Adipose tissue (tissue), 3 donors: ENCODE measurements around the gene SPDL1. TPM values are rescaled to one million over a fixed set of nuclear protein-coding genes. Genes with fewer than 3 reads are reported as not detected.

Source experiments
- H3K27ac ChIP-seq: one replicate; pipeline ENCODE4 v1.5.1; 2013; ENCODE audit warnings: low read depth, low read length
- WGBS, 3 donors: extraction: QIAGEN DNeasy Blood & Tissue Kit; methylation state at CpG; one replicate each; pipeline ENCODE4 v1.1.7; 2013; 5-methylcytosine and 5-hydroxymethylcytosine counted together
- polyA plus RNA-seq, 3 donors: library from polyadenylated mRNA; stranded (reverse); fragments of 200-250 nt; gene quantifications; one replicate each; pipeline ENCODE4 v1.2.3, GENCODE V29; 2013
- donor health status: healthy with polysubstance abuse.
- donor health status: Bipolar disorder and iron deficiency.
- donor health status: healthy.

SPDL1 gene
- 1 to 10 TPM; 2.2 to 4.6 (median 3.1) TPM for polyA plus RNA-seq

DNA sequence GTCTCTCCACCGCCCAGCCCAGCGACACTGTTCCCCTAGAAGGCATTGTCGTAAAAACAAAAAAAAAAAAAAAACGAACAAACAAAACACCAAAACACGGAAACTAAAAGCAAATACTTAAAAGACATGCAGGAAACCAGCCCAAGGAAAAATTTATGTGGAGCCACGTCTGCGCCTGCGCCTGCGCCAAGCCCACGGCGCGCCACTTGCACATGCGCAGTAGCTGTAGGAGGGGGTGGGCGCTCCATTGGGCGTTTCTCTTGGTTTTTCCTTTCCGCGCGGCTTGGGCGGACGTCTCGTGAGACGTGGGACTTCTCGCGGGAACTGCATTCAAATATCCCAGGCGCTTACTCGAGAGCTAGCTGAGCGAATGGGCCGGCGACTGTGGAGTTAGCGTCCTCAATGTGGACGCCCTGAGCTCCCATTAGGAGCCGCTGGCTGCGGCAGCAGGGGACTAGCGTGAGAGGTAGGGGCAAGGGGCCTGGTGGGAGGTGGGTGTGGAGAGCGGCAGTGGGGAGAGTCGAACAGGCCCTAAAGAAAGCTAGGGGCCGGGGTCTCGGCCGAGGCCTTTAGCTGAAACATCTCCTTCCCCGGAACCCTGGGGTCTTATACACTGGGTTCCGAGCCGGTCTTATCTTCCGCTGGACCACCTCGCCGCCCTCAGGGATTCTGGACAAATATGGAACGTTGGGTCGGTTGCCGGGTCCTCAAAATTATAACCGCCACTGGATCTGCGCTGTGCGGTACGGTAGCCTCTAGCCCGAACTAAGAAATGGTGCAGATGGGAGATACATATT lies at the start of gene SPDL1:
Gene SPDL1, plus strand, starts transcription at position 350 of the 797 bp plus-strand sequence. CDS start 4,644 bp downstream, outside the sequence.
- H3K27ac ChIP-seq, result no peak within 1 kb of the TSS
- WGBS, 3 donors, result 0% methylated on average over 53 of the region's 53 CpGs

GRCh38 chr5:169534311-169534880 lies 49.2 kb upstream of the SPDL1 start:
- 42 to 64% (median 60%) methylated on average over 2 of the region's 2 CpGs for WGBS, 3 donors
- H3K27ac ChIP-seq, result no peak overlapping the region

DNA sequence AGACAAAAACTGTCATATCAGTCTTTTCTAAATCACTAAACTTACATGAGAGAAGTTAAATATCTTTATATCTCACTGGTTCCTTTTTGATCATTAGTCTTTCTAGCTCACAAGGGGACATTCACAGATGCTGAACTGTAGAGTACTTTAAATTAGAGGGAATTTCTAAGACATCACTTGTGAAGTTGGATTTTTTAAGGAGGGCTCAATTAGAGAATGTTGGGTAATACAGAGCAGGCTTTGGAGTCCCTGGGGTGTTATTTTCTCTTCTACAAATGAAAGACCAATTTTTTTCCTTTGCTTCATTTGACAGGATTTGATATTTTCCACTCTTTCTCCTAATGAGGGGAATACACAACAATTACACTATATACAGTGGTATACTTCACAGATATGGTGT lies 48.6 kb upstream of the SPDL1 start:
- H3K27ac ChIP-seq, result no peak overlapping the region

DNA sequence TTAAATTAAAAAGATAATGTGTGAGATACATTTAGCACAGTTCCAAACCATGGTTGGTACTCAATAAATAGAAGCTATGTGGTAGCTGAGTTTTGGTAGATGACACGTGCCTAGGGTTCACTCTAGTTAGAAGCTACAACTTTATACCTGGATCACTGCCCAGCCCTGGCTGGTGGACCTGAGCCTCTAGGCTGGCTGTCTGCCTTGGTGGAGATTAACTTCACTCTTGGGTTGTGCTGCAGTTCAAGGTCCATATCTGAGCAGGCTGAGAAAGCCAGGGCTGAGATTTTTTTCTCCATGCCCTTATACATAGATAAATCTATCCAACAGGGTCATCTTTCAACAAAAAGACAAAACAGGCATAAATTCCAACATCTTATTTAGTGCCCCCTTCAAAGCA lies 44.6 kb upstream of the SPDL1 start:
- 24 to 65% (median 50%) methylated on average over 1 of the region's 1 CpG for WGBS, 3 donors
- H3K27ac ChIP-seq, result no peak overlapping the region

DNA sequence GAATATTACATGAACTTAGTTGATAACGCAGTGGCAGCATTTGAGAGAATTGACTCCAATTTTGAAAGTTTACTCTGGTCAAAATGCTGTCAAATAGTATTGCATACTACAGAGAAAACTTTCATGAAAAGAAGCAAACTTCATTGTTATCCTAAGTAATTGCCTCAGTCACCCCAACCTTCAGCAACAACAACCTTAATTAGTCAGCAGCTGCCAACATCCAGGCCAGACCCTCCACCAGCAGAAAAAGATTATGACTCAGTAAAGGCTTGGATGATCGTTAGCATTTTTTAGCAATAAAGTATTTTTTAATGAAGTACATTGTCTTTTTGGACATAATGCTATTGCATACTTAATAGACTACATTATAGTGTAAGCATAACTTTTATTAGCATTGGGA lies 40.8 kb upstream of the SPDL1 start:
- 80 to 88% (median 84%) methylated on average over 2 of the region's 2 CpGs for WGBS, 3 donors
- no peak overlapping the region for H3K27ac ChIP-seq

DNA sequence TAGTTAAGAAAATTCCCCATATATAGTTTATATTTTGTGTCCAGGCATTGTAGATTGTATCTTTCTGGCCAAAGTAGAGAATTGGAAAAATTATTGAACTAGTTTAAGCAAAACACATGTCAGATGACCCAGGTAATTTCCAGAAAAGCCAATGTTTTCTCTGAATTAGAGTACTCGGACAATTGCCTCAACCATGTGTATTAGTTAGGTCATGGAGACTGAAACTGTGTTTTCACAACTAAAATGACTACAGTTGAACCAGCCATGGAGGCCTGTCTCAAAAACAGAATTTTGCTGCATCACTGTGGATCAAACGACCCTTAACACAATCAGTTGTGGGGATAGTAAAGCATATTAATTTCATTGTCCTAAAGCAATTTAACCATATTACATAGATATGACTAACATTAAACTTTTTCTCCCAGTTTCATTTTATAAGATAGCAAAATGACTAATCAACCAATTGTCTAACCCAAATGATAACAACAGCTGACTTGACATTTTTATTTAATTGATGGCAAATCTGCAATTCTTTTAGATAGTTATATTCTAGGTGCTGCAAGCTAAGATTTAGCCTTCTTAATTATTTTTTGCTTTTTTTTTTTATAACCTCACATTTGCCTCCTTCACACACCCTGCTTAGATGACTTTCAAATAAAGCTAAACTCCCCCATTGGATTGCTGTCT lies 39.2 kb upstream of the SPDL1 start:
- 66 to 72% (median 71%) methylated on average over 2 of the region's 2 CpGs for WGBS, 3 donors
- no peak overlapping the region for H3K27ac ChIP-seq

DNA sequence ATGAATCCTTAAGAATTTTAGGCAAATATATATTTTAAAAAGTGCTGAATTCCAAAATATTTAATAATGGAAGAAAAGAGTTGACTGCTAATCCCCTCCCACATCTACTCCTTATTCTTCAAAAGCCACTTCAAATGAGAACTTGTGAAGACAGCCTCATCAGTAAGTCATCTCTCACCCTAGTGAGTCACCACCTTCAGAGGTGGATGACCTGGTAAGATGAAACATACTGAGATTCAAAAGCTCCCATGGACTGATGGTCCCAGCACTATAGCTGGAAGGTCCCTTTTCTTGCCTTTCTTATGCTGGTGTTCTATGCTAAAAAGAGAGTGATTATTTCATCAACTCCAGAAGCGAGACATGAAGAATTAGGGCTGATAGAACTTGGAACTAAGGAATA lies 37.8 kb upstream of the SPDL1 start:
- 86 to 88% (median 86%) methylated on average over 1 of the region's 1 CpG for WGBS, 3 donors
- no peak overlapping the region for H3K27ac ChIP-seq

GRCh38 chr5:169546346-169546745 lies 37.2 kb upstream of the SPDL1 start:
- 81 to 92% (median 85%) methylated on average over 3 of the region's 3 CpGs for WGBS, 3 donors
- no peak overlapping the region for H3K27ac ChIP-seq

- WGBS, 3 donors, result 44 to 61% (median 53%) methylated on average over 3 of the region's 3 CpGs
- no peak overlapping the region for H3K27ac ChIP-seq
These were observed 36.1 kb upstream of the SPDL1 start for GRCh38 chr5:169547508-169547907.

DNA sequence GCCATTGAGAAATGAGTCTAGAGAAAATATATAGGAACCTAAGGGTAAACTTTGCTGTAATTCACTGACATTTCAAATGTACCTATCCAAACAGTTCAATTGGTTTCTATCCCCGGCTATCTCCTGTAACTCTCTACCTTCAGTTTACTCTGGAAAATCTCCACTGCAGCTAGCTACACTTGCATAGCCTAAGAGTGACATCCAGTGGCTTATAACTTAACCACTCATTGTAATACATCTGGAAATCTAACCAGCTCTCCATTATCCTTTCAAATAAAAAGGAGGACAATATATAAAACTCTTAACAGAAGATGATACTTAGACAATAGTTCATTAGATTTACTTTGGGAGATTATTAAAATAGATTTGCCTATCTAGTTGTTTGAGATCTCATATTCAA lies 35.3 kb upstream of the SPDL1 start:
- 12 to 41% (median 28%) methylated on average over 1 of the region's 1 CpG for WGBS, 3 donors
- no peak overlapping the region for H3K27ac ChIP-seq

GRCh38 chr5:169549453-169550100 lies 34.0 kb upstream of the SPDL1 start:
- H3K27ac ChIP-seq, result no peak overlapping the region
- WGBS, 3 donors, result 24 to 69% (median 43%) methylated on average over 1 of the region's 1 CpG

DNA sequence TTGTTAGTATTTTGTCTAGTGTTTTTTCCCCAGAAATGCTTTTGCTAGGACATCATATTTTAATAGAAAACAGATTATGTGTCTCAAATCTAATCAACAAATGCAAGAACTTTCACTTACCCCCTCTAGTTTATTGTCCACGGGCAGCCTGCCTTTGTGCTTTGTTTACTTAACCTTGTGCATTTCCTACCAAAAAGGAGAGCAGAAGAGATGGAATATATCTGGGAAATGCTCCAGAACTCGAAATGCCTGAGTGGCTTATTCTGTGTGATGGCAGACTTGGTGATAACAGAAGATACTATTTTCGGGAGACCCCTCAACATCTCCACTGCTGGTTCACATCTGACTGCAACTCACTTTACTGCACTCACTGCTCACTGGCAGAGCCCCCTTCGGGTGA lies 33.3 kb upstream of the SPDL1 start:
- H3K27ac ChIP-seq, result no peak overlapping the region
- WGBS, 3 donors, result 35 to 42% (median 40%) methylated on average over 4 of the region's 4 CpGs

- 82 to 92% (median 90%) methylated on average over 1 of the region's 1 CpG for WGBS, 3 donors
- H3K27ac ChIP-seq, result no peak overlapping the region
These were observed 32.4 kb upstream of the SPDL1 start for GRCh38 chr5:169551146-169551545.

- 29 to 59% (median 55%) methylated on average over 4 of the region's 4 CpGs for WGBS, 3 donors
- H3K27ac ChIP-seq, result no peak overlapping the region
These were observed 31.9 kb upstream of the SPDL1 start for GRCh38 chr5:169551696-169552095.

- no peak overlapping the region for H3K27ac ChIP-seq
- 76 to 96% (median 80%) methylated on average over 1 of the region's 1 CpG for WGBS, 3 donors
These were observed 29.3 kb upstream of the SPDL1 start for GRCh38 chr5:169554251-169554650.

- H3K27ac ChIP-seq, result no peak overlapping the region
- WGBS, 3 donors, result 86 to 89% (median 88%) methylated on average over 1 of the region's 1 CpG
These were observed 25.7 kb upstream of the SPDL1 start for GRCh38 chr5:169557838-169558237.

- 37 to 59% (median 44%) methylated on average over 2 of the region's 2 CpGs for WGBS, 3 donors
- no peak overlapping the region for H3K27ac ChIP-seq
These were observed 21.7 kb upstream of the SPDL1 start for GRCh38 chr5:169561893-169562292.

GRCh38 chr5:169563369-169563768 lies 20.2 kb upstream of the SPDL1 start:
- 48 to 72% (median 54%) methylated on average over 1 of the region's 1 CpG for WGBS, 3 donors
- no peak overlapping the region for H3K27ac ChIP-seq

DNA sequence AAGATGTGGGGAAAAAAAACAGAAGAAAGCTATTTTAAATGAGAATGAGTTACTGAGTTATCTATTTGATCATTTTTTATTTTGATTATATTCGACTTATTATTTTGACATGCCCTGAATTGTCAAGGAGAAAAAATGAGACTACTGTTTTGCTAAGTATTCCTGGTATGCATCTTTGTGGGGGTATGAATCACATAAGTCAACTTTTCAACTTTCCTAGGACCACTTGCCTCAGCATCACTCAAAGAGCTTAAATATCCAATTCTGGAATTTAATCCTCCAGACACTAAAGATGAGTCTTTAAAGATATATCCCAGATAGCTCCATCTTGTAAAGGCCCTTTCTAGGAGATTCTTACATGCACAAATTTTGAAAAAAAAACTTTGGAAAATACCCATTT lies 17.4 kb upstream of the SPDL1 start:
- H3K27ac ChIP-seq, result no peak overlapping the region
- WGBS, 3 donors, result 58 to 78% (median 75%) methylated on average over 1 of the region's 1 CpG
